GM19455 (cell line): ENCODE results near the gene PPP4R1.

Experiments
- ATAC-seq: cut with Tn5 transposase; IDR thresholded peaks from one replicate; pipeline ENCODE4 v1.9.1; 2021; ENCODE audit not compliant: unreplicated experiment

Gene PPP4R1

DNA sequence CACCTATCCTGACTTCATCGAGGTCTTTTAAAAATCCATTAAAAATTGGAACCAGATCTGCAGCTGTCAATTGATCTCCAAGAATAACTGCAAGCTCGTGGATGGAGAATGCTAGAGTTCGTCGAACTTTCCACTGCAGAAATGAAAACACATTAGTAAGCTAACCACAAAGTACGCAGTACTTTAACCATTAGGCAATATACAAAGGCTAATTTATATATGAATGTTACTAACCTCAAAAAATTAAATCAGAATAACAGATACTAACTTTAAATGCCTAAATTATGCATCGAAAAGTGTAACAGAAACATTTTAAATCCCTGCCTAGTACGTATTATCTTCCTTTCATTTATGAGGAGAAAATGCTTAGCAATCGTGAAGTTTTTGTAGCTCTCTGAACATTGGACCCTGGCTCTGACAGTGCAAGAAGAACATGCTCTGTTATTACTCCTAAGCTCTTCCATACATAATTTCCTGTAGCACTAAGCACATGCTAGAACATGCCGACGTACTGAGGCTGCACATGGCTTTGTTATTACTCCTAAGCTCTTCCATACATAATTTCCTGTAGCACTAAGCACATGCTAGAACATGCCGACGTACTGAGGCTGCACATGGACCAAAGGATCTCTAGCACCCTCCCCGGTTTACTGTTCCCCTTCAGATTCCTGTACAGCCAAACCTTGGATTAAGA is 57.0 kb downstream of the PPP4R1 start:
- no peak for ATAC-seq

DNA sequence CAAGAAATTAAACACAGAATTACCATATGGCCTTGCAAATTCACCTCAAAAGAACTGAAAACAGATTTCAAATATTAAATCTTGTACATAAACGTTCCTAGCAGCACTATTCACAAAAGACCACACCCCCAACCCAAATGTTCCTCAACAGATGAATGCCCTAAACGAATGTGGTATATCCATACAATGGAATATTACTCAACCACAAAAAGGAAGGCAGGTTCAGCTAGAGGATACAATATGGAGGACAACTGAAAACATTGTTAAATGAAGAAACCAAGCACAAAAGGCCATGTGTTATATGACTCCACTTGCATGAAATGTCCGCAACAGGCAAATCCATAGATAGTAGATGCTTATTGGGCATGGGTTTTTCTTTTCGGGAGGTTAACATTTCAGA is 61.7 kb downstream of the PPP4R1 start:
- ATAC-seq: no peak

DNA sequence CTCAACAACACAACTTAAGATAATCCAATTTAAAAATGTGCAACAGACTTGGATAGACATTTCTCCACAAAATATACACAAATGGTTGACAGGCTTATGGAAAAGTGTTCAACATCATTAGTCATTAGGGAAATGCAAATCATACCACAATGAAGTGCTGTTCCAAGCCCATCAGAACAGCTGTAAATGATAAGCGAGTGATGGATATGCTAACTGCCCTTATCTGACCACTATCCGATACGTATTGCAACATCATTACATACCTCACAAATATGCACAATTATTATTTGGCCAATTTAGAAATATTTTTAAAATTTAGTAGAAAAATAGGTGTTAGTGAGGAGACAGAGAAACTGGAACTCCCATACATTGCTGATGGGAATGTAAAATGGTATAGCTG is 62.2 kb downstream of the PPP4R1 start:
- ATAC-seq: no peak

DNA sequence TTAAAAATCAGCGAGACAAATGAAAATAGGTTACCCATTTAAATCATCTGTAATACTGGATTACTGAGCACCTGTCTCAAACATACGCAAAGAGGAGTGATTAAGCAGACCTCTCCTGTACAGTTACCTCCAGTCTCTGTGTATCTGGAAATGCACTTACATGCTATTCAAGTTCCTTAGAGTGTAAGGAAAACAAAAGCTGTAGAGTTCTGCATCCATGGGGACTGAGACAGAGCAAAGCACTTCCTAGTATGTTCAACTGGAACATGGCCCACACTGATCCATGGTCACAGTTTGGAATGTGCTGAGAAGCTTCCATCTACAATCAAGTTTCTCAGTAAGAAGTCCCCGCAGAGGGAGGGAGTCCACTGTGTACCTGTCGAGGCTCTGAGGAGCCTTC is 63.9 kb downstream of the PPP4R1 start:
- ATAC-seq: no peak

DNA sequence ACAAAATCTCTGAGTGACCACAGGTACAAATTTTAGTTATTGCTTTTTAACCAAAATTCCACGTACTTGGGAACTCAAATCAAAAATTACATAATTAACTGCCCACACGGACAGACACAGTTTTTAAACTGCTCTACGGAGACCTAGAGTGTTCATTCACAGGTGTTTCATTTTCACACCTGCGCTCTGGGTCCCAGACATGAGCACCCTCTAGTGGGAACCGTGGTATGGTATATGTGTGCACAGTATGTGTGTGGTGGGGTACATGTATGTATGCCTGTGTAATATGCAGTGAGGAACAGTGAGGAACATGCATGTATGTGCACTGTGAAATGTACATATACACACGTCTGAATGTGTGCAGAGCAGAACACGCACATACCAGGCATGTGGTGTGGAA is 65.0 kb downstream of the PPP4R1 start:
- no peak for ATAC-seq

DNA sequence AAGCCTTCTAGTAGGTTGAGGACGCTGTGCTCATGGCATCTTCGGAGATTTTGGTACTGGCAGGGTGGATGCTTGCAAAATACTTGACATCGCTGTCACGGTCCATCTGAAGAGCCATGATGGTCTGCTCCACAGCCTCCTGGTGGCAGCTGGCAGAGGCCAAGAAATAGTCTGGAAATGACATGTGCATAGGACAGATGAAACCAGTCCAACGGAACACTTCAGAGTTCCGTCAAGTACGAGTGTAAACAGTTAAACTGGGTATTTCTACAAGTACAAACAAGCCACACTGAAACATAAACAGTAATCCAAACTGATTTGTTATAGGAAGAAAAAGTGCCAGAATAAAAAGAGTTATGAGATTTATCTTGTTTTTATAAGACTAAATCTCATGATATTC is 66.6 kb downstream of the PPP4R1 start:
- no peak for ATAC-seq

- ATAC-seq: no peak
Observed at GRCh38 chr18:9546468-9546867, 67.9 kb downstream of the PPP4R1 start.

DNA sequence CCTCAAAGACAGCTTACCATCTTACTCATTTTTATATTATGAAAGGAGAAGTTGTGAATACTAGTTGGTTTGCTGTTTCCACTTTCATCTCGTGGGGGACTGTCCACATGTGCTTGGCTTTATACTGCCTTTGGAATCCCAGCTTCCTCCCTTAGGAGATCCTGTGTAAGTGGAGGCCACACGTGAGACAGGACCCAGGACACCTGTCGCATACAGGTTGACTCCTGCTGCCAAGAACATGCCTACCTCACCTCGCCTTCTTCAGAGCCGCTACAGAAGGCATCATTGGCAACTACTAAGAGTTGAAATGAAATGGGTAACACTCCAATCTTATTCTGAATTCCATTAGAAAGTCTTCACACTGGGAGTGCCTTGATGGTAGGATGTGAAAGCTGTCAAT is 69.3 kb downstream of the PPP4R1 start:
- ATAC-seq: no peak

GRCh38 chr18:9542924-9543323 is 71.4 kb downstream of the PPP4R1 start:
- no peak for ATAC-seq

- no peak for ATAC-seq
Observed at GRCh38 chr18:9539938-9540337, 74.4 kb downstream of the PPP4R1 start.

DNA sequence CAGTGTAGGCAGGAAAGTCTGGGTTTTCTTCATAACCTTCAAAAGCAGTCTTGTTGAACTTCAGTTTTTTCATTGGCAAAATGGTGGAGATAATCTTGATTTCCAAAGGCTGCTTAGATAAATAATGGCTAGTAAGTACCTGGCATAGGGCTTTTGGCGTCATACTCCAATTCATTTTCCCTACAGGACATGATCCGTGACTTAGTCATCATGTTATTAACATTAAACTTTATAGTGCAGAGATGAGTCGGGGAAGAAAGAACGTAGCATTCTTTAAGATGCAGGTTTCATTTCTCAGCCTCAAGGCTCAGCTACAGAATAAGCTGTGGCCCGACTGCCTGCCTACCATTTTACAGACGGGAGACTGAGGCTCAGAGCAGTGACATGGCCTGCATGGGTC is 75.1 kb downstream of the PPP4R1 start:
- no peak for ATAC-seq

GRCh38 chr18:9537677-9538076 is 76.7 kb downstream of the PPP4R1 start:
- ATAC-seq: no peak

GRCh38 chr18:9536354-9537152 is 77.8 kb downstream of the PPP4R1 start:
- ATAC-seq: no peak

DNA sequence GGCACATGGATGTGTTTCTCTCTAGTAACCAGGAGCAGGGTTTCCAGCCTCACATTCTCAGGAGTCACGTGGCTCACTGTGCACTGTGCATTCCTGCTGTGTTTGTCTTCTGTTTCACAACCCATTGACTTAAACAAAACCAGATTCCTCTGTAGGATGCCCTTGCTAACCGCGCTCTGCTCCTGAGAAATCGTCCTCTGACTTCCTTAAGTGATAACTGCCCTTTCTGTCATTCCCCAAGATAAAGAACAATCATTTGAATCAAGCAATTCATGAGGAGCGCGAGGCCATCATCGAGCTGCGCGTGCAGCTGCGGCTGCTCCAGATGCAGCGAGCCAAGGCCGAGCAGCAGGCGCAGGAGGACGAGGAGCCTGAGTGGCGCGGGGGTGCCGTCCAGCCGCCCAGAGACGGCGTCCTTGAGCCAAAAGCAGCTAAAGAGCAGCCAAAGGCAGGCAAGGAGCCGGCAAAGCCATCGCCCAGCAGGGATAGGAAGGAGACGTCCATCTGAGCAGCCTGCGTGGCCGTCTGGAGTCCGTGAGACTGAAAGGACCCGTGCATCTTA is 78.8 kb downstream of the PPP4R1 start:
- ATAC-seq: no peak

GRCh38 chr18:9534844-9535243 is 79.5 kb downstream of the PPP4R1 start:
- no peak for ATAC-seq

GRCh38 chr18:9531791-9532410 is 82.5 kb downstream of the PPP4R1 start:
- no peak for ATAC-seq

- ATAC-seq: no peak
Observed at GRCh38 chr18:9530226-9531009, 83.9 kb downstream of the PPP4R1 start.

GRCh38 chr18:9526458-9526857 is 87.9 kb downstream of the PPP4R1 start:
- no peak for ATAC-seq

DNA sequence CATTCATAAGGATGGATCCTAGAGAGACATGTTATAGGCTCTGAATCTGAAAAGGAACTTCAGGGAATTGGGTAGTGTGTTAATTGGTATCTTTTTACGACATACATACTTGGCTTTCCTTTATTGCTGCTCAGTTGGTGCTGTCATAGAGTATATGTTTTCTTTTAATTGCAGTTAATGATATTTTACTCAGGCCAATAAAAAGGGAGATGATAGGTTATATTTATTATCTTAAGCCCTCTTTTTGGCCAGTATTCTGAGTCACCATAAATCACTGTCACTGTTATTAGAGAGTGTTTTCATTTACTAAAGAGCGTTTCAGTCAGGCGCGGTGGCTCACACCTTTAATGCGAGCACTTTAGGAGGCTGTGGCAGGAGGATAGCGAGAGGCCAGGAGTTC is 91.4 kb downstream of the PPP4R1 start:
- ATAC-seq: no peak

- no peak for ATAC-seq
Observed at GRCh38 chr18:9521770-9522169, 92.6 kb downstream of the PPP4R1 start.

DNA sequence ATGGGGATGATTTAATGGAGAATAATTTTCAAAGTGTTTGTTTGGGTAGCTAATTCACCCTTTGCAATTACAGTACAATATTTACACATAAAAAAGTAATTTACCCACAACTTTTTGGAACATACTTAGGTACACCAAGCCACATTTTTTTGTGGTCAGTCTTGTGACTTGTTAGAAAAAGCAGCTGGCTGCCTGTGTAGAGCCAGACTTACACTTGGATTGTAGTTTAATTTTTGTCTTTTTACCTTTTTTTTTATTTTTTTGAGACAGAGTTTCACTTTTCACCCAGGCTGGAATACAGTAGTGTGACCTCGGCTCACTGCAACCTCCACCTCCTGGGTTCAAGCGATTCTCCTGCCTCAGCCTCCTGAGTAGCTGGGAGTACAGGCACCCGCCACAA is 93.7 kb downstream of the PPP4R1 start:
- no peak for ATAC-seq
